ENCODE results near the gene PERM1. TPM values are rescaled to one million over a fixed set of nuclear protein-coding genes. Genes with fewer than 3 reads are reported as not detected.
A peak's percentile ranks its signal among the peaks of the same experiment; 100 is the strongest.
"Not testable (repeated sequence)": the region's sequence is repeated elsewhere in the genome, so short reads cannot be mapped to it uniquely, and the experiment has no call there.

PERM1 gene
- total RNA-seq, 8 experiments from 2014 or later = 0.05 to 1.7 (median 0.20) TPM; not detected in 1

GRCh38 chr1:1021010-1021919 lies 39.4 kb upstream of the PERM1 start:
- peak overlapping the region; percentile 68 to 91 (median 81) for H3K4me3 ChIP-seq

GRCh38 chr1:1020415-1021009 lies 38.6 kb upstream of the PERM1 start:
- H3K27ac ChIP-seq = peak overlapping the region; percentile 94 to 98
- peak overlapping the region; percentile 68 to 91 (median 81) for H3K4me3 ChIP-seq
- WGBS, 10 experiments = 0% methylated on average over 1 of the region's 59 CpGs; no CpG with 5 or more reads in 9 of the 10 experiments
- peak; percentile 3 to 25 (median 10) for ATAC-seq (replicated peaks in 6 of 8)
- in situ Hi-C loops (cut with MboI; ENCODE audit: low pct_unique_long_range_greater_than_20kb in 2 of 9, low sequenced_read_pairs in 9 of 9, unreplicated experiment in 9 of 9) = loop anchor here in 2 of 9 experiments (25.0 kb wide), 1 partner anchor 242 kb away; the partner anchor contains the start of gene UBE2J2 (in 2 of the 2)
- H3K4me1 ChIP-seq (replicated peaks in 1 of 2) = peaks cover 26 to 27% of the 10 kb centered on the region in 2 donors

More at GRCh38 chr1:1021010-1021919, 39.4 kb upstream of the PERM1 start:
- peak overlapping the region in 1 of 2 donors; percentile 69 for H3K27ac ChIP-seq
- peak; percentile 7 to 56 (median 31) for ATAC-seq (replicated peaks in 6 of 8)
- H3K4me1 ChIP-seq (replicated peaks in 1 of 2) = peaks cover 33 to 34% of the 10 kb centered on the region in 2 donors
- WGBS, 10 experiments = 3 to 30% (median 13%) methylated on average over 1 to 8 of the region's 33 CpGs; no CpG with 5 or more reads in 6 of the 10 experiments
- in situ Hi-C loops (cut with MboI; ENCODE audit: low pct_unique_long_range_greater_than_20kb in 2 of 9, low sequenced_read_pairs in 9 of 9, unreplicated experiment in 9 of 9) = loop anchor here in 2 of 9 experiments (25.0 kb wide), 1 partner anchor 241 kb away; the partner anchor contains the start of gene UBE2J2 (in 2 of the 2)

GRCh38 chr1:1020000-1020404 lies 38.1 kb upstream of the PERM1 start, which contains the start of gene AGRN:
Gene AGRN (plus strand): TSS chr1:1020120. CDS start chr1:1020173, 53 bp downstream.
- ATAC-seq (replicated peaks in 6 of 8) = peak; percentile 14 to 54 (median 46)
- 0% methylated on average over 4 of the region's 58 CpGs; no CpG with 5 or more reads in 9 of the 10 experiments for WGBS, 10 experiments
- in situ Hi-C loops (cut with MboI; ENCODE audit: low pct_unique_long_range_greater_than_20kb in 2 of 9, low sequenced_read_pairs in 9 of 9, unreplicated experiment in 9 of 9) = loop anchor here in 2 of 9 experiments (25.0 kb wide), 1 partner anchor 242 kb away; the partner anchor contains the start of gene UBE2J2 (in 2 of the 2)
- H3K4me3 ChIP-seq = peak within 1 kb of the TSS; percentile 68 to 91 (median 81)
- H3K27ac ChIP-seq = peak within 1 kb of the TSS; percentile 94 to 98
- peaks cover 26 to 27% of the 10 kb centered on the region in 2 donors for H3K4me1 ChIP-seq (replicated peaks in 1 of 2)

GRCh38 chr1:1019122-1019999 lies 37.5 kb upstream of the PERM1 start:
- ATAC-seq (replicated peaks in 6 of 8) = peak; percentile 75 to 83 (median 80)
- WGBS, 10 experiments = 25 to 60% (median 58%) methylated on average over 1 to 6 of the region's 91 CpGs; no CpG with 5 or more reads in 6 of the 10 experiments
- peaks cover 27% of the 10 kb centered on the region in 2 donors for H3K4me1 ChIP-seq (replicated peaks in 1 of 2)
- H3K27ac ChIP-seq = peak overlapping the region; percentile 94 to 98
- in situ Hi-C loops (cut with MboI; ENCODE audit: low pct_unique_long_range_greater_than_20kb in 2 of 9, low sequenced_read_pairs in 9 of 9, unreplicated experiment in 9 of 9) = loop anchor here in 2 of 9 experiments (25.0 kb wide), 1 partner anchor 243 kb away; the partner anchor contains the start of gene UBE2J2 (in 2 of the 2)
- peak overlapping the region; percentile 68 to 91 (median 81) for H3K4me3 ChIP-seq

- H3K4me1 ChIP-seq (replicated peaks in 1 of 2) = peaks cover 33 to 38% of the 10 kb centered on the region in 2 donors
- H3K4me3 ChIP-seq; ATAC-seq (replicated peaks in 6 of 8); H3K27ac ChIP-seq: not testable (repeated sequence)
- in situ Hi-C loops (cut with MboI; ENCODE audit: low pct_unique_long_range_greater_than_20kb in 2 of 9, low sequenced_read_pairs in 9 of 9, unreplicated experiment in 9 of 9) = loop anchor here in 2 of 9 experiments (25.0 kb wide), 1 partner anchor 244 kb away; the partner anchor contains the start of gene UBE2J2 (in 2 of the 2)
- WGBS, 10 experiments = 95 to 100% methylated on average over 4 to 5 of the region's 26 CpGs; no CpG with 5 or more reads in 8 of the 10 experiments
Observed at GRCh38 chr1:1018321-1018685, 36.4 kb upstream of the PERM1 start.

GRCh38 chr1:1017397-1018320 lies 35.8 kb upstream of the PERM1 start:
- H3K4me3 ChIP-seq; ATAC-seq (replicated peaks in 6 of 8); H3K27ac ChIP-seq: not testable (repeated sequence)
- 40 to 100% (median 90%) methylated on average over 1 to 6 of the region's 17 CpGs; no CpG with 5 or more reads in 3 of the 10 experiments for WGBS, 10 experiments
- H3K4me1 ChIP-seq (replicated peaks in 1 of 2) = peaks cover 35 to 38% of the 10 kb centered on the region in 2 donors
- in situ Hi-C loops (cut with MboI; ENCODE audit: low pct_unique_long_range_greater_than_20kb in 2 of 9, low sequenced_read_pairs in 9 of 9, unreplicated experiment in 9 of 9) = loop anchor here in 2 of 9 experiments (25.0 kb wide), 1 partner anchor 245 kb away; the partner anchor contains the start of gene UBE2J2 (in 2 of the 2)

GRCh38 chr1:1014799-1015681 lies 33.1 kb upstream of the PERM1 start:
- WGBS, 10 experiments = 60 to 90% (median 77%) methylated on average over 2 to 11 of the region's 20 CpGs; no CpG with 5 or more reads in 4 of the 10 experiments
- ATAC-seq (replicated peaks in 6 of 8) = peak in 1 of 8 experiments; percentile 0

GRCh38 chr1:1013922-1014648 lies 32.2 kb upstream of the PERM1 start:
- in situ Hi-C loops (cut with MboI; ENCODE audit: low pct_unique_long_range_greater_than_20kb in 2 of 9, low sequenced_read_pairs in 9 of 9, unreplicated experiment in 9 of 9) = loop anchor here in 2 of 9 experiments (25.0 kb wide), 1 partner anchor 248 kb away; the partner anchor contains the start of gene UBE2J2 (in 2 of the 2)
- peak in 6 of 8 experiments; percentile 2 to 23 (median 17) for ATAC-seq (replicated peaks in 6 of 8)
- H3K27ac ChIP-seq = no peak overlapping the region
- whole genome bisulfite sequencing, 10 experiments = 20 to 80% (median 50%) methylated on average over 1 to 15 of the region's 41 CpGs; no CpG with 5 or more reads in 3 of the 10 experiments
- peak overlapping the region in 3 of 5 donors; percentile 29 to 34 (median 32) for H3K4me3 ChIP-seq
- peaks cover 18 to 25% of the 10 kb centered on the region in 2 donors for H3K4me1 ChIP-seq (replicated peaks in 1 of 2)

More at GRCh38 chr1:1014799-1015681, 33.1 kb upstream of the PERM1 start:
- peaks cover 18 to 26% of the 10 kb centered on the region in 2 donors for H3K4me1 ChIP-seq (replicated peaks in 1 of 2)
- no peak overlapping the region for H3K4me3 ChIP-seq
- no peak overlapping the region for H3K27ac ChIP-seq
- in situ Hi-C loops (cut with MboI; ENCODE audit: low pct_unique_long_range_greater_than_20kb in 2 of 9, low sequenced_read_pairs in 9 of 9, unreplicated experiment in 9 of 9) = loop anchor here in 2 of 9 experiments (25.0 kb wide), 1 partner anchor 247 kb away; the partner anchor contains the start of gene UBE2J2 (in 2 of the 2)

GRCh38 chr1:1013105-1013921 lies 31.4 kb upstream of the PERM1 start, which contains the start of gene ISG15:
Gene ISG15 (plus strand): TSS chr1:1013497. CDS start chr1:1013574, 77 bp downstream.
- 0 to 14% (median 5%) methylated on average over 1 to 26 of the region's 30 CpGs; no CpG with 5 or more reads in 1 of the 10 experiments for WGBS, 10 experiments
- in situ Hi-C loops (cut with MboI; ENCODE audit: low pct_unique_long_range_greater_than_20kb in 2 of 9, low sequenced_read_pairs in 9 of 9, unreplicated experiment in 9 of 9) = loop anchor here in 2 of 9 experiments (25.0 kb wide), 1 partner anchor 249 kb away; the partner anchor contains the start of gene UBE2J2 (in 2 of the 2)
- Histone ChIP-seq H3K27ac (peak within 1 kb of the TSS in 1 of 2 donors; percentile 21), H3K4me3 (peak within 1 kb of the TSS in 4 of 5 donors; percentile 19 to 34 (median 30)), H3K4me1 (replicated peaks in 1 of 2) (peaks cover 18 to 23% of the 10 kb centered on the region in 2 donors)
- ATAC-seq (replicated peaks in 6 of 8) = peak; percentile 71 to 95 (median 83)
